ENCODE results near the gene SUSD4.
A peak's percentile ranks its signal among the peaks of the same experiment; 100 is the strongest.

SUSD4 gene

DNA sequence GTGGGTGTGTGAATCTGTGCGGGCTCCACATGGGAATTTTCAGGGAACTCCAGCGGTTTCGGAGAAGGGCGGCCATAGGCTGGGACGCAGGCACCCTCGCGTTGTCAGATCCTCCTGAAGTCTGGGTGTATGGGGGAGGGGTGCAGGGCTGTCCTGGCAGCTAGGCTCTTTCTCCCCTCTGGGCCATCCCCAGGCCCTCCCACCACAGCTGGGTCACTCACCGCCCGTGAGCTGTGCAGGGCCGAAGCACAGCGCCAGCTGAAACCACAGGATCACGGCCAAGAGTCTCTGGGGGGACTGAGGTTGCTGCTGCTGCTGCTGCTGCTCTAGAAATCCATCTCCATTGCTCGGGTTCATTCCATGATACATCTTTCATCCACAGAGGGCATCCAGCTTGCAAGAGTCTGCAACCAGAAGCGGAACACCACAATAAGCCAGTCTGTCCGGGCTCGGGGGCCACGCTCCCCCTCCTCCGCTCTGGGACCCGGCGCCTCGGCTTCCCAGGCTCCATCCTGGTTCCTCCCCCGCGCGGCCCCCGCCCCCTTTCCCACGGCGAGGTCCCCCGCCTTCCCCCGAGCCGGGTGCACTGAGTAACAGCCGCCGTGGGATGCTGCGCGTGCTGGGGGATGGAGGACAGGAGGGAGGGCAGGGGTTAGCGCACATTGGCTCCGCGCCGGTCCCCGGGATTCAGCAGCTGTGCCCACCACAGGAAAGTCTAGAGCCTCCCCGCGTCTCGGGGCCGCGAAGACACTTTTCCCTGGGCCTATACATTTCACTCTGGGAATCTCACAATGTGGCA lies 720 bp downstream of the SUSD4 start:
- DNase-seq (ENCODE audit: low read depth): peak; percentile 20
- in situ Hi-C loops (cut with HindIII; ENCODE audit: low sequenced_read_pairs): loop anchor here (5.0 kb wide), 2 partner anchors 79 to 231 kb away; no protein-coding TSS in a partner anchor
- TF ChIP-seq, protein P1, sequence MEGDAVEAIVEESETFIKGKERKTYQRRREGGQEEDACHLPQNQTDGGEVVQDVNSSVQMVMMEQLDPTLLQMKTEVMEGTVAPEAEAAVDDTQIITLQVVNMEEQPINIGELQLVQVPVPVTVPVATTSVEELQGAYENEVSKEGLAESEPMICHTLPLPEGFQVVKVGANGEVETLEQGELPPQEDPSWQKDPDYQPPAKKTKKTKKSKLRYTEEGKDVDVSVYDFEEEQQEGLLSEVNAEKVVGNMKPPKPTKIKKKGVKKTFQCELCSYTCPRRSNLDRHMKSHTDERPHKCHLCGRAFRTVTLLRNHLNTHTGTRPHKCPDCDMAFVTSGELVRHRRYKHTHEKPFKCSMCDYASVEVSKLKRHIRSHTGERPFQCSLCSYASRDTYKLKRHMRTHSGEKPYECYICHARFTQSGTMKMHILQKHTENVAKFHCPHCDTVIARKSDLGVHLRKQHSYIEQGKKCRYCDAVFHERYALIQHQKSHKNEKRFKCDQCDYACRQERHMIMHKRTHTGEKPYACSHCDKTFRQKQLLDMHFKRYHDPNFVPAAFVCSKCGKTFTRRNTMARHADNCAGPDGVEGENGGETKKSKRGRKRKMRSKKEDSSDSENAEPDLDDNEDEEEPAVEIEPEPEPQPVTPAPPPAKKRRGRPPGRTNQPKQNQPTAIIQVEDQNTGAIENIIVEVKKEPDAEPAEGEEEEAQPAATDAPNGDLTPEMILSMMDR (IDR thresholded peaks at IDR 0.05; ENCODE audit: low read depth, low read length, missing control alignments): no peak
- peak overlapping the region; percentile 38 for H3K4me3 ChIP-seq (ENCODE audit: low read depth, low read length)

DNA sequence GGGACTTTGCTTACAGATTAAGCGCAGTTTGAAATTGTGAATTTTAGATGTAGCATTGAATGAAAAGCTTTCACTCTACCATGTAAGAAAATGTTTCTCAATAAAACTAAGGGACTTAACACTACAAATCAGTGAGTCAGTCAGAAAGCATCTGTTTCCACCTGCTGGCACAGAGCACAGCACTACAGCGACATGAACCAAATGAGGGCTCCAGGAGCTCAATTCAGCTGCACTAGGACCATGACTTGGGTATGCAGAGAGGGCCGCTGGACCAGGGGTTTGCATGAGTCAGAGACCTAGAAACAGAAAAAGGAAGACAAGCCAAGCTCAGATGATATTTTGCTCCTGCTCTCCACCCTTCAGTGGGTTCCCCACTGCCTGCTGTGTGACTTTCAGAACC lies 5.2 kb downstream of the SUSD4 start:
- H3K4me3 ChIP-seq (ENCODE audit: low read depth, low read length): no peak overlapping the region
- TF ChIP-seq, protein P1 (IDR thresholded peaks at IDR 0.05; ENCODE audit: low read depth, low read length, missing control alignments): no peak
- in situ Hi-C loops (cut with HindIII; ENCODE audit: low sequenced_read_pairs): no loop called here
- no peak for DNase-seq (ENCODE audit: low read depth)

DNA sequence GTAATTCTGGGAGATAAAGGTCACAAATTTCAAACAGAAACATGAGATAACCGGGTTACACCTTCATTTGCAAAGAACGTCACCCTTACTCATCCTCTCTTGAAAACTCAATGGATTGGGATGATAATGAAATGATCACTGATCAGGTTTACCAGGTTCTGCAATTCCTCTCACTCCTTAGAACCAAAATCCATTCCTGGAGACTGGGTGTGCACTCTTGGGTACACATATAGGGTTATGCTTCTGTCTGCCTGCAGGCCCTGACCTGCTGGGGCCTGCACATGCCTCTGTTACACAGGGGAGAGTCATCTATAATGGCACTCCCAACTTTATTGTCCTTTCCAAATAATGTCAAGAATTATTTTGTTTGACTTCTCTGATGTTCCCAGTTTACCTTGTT lies 8.3 kb downstream of the SUSD4 start:
- TF ChIP-seq, protein P1 (IDR thresholded peaks at IDR 0.05; ENCODE audit: low read depth, low read length, missing control alignments): no peak
- in situ Hi-C loops (cut with HindIII; ENCODE audit: low sequenced_read_pairs): no loop called here
- no peak overlapping the region for H3K4me3 ChIP-seq (ENCODE audit: low read depth, low read length)
- DNase-seq (ENCODE audit: low read depth): no peak

DNA sequence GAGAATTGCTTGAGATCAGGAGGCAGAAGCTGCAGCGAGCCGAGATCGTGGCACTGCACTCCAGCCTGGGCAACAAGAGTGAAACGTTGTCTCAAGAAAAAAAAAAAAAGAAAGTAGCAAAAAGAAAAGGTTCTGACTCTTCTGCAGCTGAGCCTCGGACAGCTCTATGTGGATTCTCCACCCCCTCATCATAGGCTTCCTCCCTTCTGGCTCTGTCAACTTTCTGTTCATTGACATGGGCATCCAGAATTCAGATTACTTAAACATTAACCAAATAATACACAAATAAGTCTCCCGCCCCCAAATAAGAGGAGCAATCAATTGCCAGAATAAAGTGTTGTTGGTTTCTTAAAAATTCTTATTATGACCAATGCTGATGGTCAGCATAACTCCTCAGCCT lies 10.0 kb downstream of the SUSD4 start:
- TF ChIP-seq, protein P1 (IDR thresholded peaks at IDR 0.05; ENCODE audit: low read depth, low read length, missing control alignments): no peak
- no peak overlapping the region for H3K4me3 ChIP-seq (ENCODE audit: low read depth, low read length)
- in situ Hi-C loops (cut with HindIII; ENCODE audit: low sequenced_read_pairs): no loop called here
- no peak for DNase-seq (ENCODE audit: low read depth)

DNA sequence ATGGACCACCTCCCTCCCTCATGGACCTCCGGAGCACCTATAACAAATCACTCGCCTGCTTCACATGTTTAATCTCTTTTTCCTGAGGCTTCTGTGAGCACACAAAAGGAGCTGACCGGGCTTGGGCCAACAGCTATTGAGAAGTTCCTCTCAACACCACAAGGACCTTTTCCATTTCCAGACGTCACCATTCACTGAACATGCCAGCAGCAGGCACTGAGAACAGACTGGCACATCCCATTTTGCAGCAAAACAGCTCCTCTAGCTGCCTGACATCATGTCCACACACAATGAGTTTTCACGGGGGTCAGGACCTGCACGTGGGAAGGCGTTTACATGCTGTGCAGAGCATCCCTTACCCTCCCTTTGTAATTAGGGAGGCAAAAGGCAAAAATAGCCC lies 11.0 kb downstream of the SUSD4 start:
- in situ Hi-C loops (cut with HindIII; ENCODE audit: low sequenced_read_pairs): no loop called here
- TF ChIP-seq, protein P1 (IDR thresholded peaks at IDR 0.05; ENCODE audit: low read depth, low read length, missing control alignments): no peak
- H3K4me3 ChIP-seq (ENCODE audit: low read depth, low read length): no peak overlapping the region
- DNase-seq (ENCODE audit: low read depth): no peak

DNA sequence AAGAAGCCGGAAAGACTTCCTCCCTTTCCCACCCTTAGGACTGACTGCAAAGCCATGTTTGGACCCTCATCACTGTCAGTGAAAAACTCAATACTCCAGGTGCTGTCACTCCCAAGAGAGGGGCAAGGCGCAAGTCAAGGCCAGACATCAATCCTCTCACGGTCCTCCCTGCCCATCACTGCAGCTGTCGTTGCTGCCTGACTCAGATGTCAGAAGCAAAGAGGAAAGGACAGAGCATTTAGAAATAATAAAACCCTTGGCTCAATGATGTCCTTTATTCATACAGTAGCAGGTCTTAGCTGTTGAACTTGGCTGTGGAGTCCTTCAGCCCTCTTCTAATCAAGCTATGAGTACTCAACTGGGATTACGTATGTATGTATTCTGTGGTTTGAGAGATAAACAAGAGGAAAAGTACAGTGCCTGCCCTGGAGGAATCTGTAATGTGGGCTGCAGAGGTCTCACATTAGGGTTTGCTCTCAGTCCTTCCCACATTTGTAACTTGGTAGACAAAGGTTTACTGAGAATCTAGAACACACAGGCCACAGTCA lies 13.5 kb downstream of the SUSD4 start:
- DNase-seq (ENCODE audit: low read depth): no peak
- no peak overlapping the region for H3K4me3 ChIP-seq (ENCODE audit: low read depth, low read length)
- in situ Hi-C loops (cut with HindIII; ENCODE audit: low sequenced_read_pairs): no loop called here
- TF ChIP-seq, protein P1 (IDR thresholded peaks at IDR 0.05; ENCODE audit: low read depth, low read length, missing control alignments): no peak

Data from astrocyte of the cerebellum (primary cell).